ENCODE data around the gene PLXNB3. TPM values are rescaled to one million over a fixed set of nuclear protein-coding genes. Genes with fewer than 3 reads are reported as not detected.

PLXNB3 gene
- total and polyA plus RNA-seq, 4 donors: 0.11 to 0.69 (median 0.46) TPM

DNA sequence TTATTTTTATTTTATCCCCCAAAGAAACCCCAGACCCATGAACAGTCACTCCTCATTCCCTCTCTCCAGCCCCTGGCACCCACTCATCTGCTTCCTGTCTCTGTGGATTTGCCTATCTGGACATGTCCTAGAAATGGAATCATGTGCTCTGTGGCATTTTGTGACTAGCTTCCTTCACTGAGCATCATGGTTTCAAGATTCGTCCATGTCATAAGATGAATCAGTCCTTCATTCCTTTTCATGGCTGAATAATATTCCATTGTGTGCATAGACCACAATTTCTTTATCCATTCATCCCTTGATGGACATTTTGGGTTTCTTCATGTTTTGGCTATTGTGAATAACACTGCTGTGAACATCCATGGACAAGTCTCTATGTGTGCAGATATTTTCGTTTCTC, 29.2 kb upstream of the PLXNB3 start:
- Histone ChIP-seq H3K36me3 (ENCODE audit: control insufficient read depth in 4 of 4, insufficient read depth in 3 of 4, low read depth in 1 of 4, low read length in 3 of 4) (peaks cover 0 to 8% (median 0%) of the 10 kb centered on the region in 4 donors), H3K27ac (ENCODE audit: low read depth in 1 of 2, low read length in 2 of 2) (no peak overlapping the region), H3K4me1 (ENCODE audit: control insufficient read depth in 4 of 4, insufficient read depth in 4 of 4, low read length in 3 of 4) (peaks cover 0 to 8% (median 4%) of the 10 kb centered on the region in 4 donors), H3K27me3 (ENCODE audit: control insufficient read depth in 4 of 4, insufficient read depth in 4 of 4, low read length in 3 of 4) (no peaks in the 10 kb centered on the region), H3K4me3 (ENCODE audit: low read depth in 1 of 3, low read length in 3 of 3) (no peak overlapping the region), H3K9ac (ENCODE audit: low read depth in 1 of 2, low read length in 2 of 2) (no peak overlapping the region), H3K9me3 (ENCODE audit: control insufficient read depth in 4 of 4, low read length in 3 of 4) (no peaks in the 10 kb centered on the region)
- 94% methylated on average over 2 of the region's 2 CpGs for WGBS
- TF ChIP-seq FOXA2 (IDR thresholded peaks at IDR 0.05) (no peak), GABPA (IDR thresholded peaks at IDR 0.05 in 1 of 2, conservative IDR thresholded peaks at IDR 0.05 in 1 of 2) (no peak), YY1 (IDR thresholded peaks at IDR 0.05) (no peak), RAD21 (IDR thresholded peaks at IDR 0.05) (no peak), FOXA1 (IDR thresholded peaks at IDR 0.05) (no peak), TAF1 (conservative IDR thresholded peaks at IDR 0.05) (no peak)
- TF ChIP-seq, protein P1, sequence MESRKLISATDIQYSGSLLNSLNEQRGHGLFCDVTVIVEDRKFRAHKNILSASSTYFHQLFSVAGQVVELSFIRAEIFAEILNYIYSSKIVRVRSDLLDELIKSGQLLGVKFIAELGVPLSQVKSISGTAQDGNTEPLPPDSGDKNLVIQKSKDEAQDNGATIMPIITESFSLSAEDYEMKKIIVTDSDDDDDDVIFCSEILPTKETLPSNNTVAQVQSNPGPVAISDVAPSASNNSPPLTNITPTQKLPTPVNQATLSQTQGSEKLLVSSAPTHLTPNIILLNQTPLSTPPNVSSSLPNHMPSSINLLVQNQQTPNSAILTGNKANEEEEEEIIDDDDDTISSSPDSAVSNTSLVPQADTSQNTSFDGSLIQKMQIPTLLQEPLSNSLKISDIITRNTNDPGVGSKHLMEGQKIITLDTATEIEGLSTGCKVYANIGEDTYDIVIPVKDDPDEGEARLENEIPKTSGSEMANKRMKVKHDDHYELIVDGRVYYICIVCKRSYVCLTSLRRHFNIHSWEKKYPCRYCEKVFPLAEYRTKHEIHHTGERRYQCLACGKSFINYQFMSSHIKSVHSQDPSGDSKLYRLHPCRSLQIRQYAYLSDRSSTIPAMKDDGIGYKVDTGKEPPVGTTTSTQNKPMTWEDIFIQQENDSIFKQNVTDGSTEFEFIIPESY (IDR thresholded peaks at IDR 0.05): no peak
- DNase-seq (ENCODE audit: low spot score): no peak

DNA sequence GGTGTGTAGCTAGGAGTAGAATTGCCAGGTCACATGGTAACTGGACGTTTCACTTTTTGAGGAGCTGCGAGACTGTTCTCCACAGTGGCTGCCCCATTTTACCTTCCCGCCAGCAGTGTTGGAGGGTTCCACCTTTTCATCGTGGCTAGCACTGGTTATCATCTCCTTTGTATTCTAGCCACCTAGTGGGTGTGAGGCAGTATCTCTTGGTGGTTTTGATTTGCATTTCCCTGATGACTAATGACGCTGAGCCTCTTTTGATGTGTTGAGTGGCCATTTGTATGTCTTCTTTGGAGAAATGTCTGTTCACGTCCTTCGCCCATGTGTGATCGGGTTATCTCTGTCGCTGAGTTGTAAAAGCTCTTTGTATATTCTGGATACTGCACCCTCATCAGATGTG, 28.8 kb upstream of the PLXNB3 start:
- 89% methylated on average over 9 of the region's 9 CpGs for WGBS
- Histone ChIP-seq H3K27ac (ENCODE audit: low read depth in 1 of 2, low read length in 2 of 2) (no peak overlapping the region), H3K27me3 (ENCODE audit: control insufficient read depth in 4 of 4, insufficient read depth in 4 of 4, low read length in 3 of 4) (no peaks in the 10 kb centered on the region), H3K9me3 (ENCODE audit: control insufficient read depth in 4 of 4, low read length in 3 of 4) (no peaks in the 10 kb centered on the region), H3K4me3 (ENCODE audit: low read depth in 1 of 3, low read length in 3 of 3) (no peak overlapping the region), H3K4me1 (ENCODE audit: control insufficient read depth in 4 of 4, insufficient read depth in 4 of 4, low read length in 3 of 4) (peaks cover 0 to 8% (median 2%) of the 10 kb centered on the region in 4 donors), H3K9ac (ENCODE audit: low read depth in 1 of 2, low read length in 2 of 2) (no peak overlapping the region), H3K36me3 (ENCODE audit: control insufficient read depth in 4 of 4, insufficient read depth in 3 of 4, low read depth in 1 of 4, low read length in 3 of 4) (peaks cover 0 to 8% (median 1%) of the 10 kb centered on the region in 4 donors)
- TF ChIP-seq RAD21 (IDR thresholded peaks at IDR 0.05): no peak
- TF ChIP-seq FOXA2 (IDR thresholded peaks at IDR 0.05): no peak
- TF ChIP-seq HNF4G (IDR thresholded peaks at IDR 0.05): no peak
- TF ChIP-seq NR2F2 (IDR thresholded peaks at IDR 0.05): no peak
- DNase-seq (ENCODE audit: low spot score): no peak

DNA sequence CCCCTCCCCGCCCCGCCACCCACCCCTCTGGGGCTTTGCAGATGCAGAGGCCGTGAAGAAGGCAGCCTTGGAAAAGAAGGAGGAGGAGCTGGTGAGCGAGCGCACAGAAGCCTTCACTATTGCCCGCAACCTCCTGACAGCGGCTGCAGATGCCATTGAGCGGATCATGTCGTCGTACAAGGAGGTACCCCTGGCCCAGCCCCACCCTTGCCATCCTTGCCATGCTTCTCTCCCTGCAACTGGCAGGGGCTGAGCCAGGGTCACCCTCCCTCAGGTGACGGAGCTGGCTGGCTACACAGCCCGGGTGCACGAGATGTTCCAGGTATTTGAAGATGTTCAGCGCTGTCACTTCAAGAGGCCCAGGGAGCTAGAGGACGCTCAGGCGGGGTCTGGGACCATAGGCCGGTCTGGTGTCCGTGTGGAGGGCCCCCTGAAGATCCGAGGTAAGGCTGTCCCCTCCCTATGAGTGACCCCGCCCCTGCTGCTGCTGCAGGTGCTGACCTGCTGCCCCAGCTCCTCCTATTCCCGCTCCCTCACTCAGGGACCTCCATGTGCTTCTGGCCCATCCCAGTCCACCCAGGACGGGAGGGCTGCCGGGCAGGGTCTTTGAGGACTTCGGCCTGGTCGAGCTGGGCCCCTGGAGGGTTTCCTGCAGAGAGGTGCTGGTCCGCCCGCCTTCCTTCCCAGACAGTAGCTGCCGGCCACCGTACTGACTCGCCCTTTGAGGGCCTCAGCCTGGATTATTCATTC, 27.8 kb upstream of the PLXNB3 start:
- H3K9ac ChIP-seq (ENCODE audit: low read depth in 1 of 2, low read length in 2 of 2): no peak overlapping the region
- DNase-seq (ENCODE audit: low spot score): no peak
- H3K36me3 ChIP-seq (ENCODE audit: control insufficient read depth in 4 of 4, insufficient read depth in 3 of 4, low read depth in 1 of 4, low read length in 3 of 4): peaks cover 0 to 8% (median 1%) of the 10 kb centered on the region in 4 donors
- H3K27ac ChIP-seq (ENCODE audit: low read depth in 1 of 2, low read length in 2 of 2): no peak overlapping the region
- WGBS: 94% methylated on average over 30 of the region's 30 CpGs
- H3K4me3 ChIP-seq (ENCODE audit: low read depth in 1 of 3, low read length in 3 of 3): no peak overlapping the region
- H3K27me3 ChIP-seq (ENCODE audit: control insufficient read depth in 4 of 4, insufficient read depth in 4 of 4, low read length in 3 of 4): no peaks in the 10 kb centered on the region
- H3K9me3 ChIP-seq (ENCODE audit: control insufficient read depth in 4 of 4, low read length in 3 of 4): no peaks in the 10 kb centered on the region
- H3K4me1 ChIP-seq (ENCODE audit: control insufficient read depth in 4 of 4, insufficient read depth in 4 of 4, low read length in 3 of 4): peaks cover 0 to 4% (median under 1%) of the 10 kb centered on the region in 4 donors
- TF ChIP-seq GABPA (IDR thresholded peaks at IDR 0.05 in 1 of 2, conservative IDR thresholded peaks at IDR 0.05 in 1 of 2) (no peak), EGR1 (IDR thresholded peaks at IDR 0.05; ENCODE audit: low read depth in 2 of 2) (no peak), YY1 (IDR thresholded peaks at IDR 0.05) (no peak), FOXA2 (IDR thresholded peaks at IDR 0.05) (no peak), JUND (IDR thresholded peaks at IDR 0.05) (no peak), SP1 (IDR thresholded peaks at IDR 0.05) (no peak), HNF4G (IDR thresholded peaks at IDR 0.05) (no peak), RAD21 (IDR thresholded peaks at IDR 0.05) (no peak), RXRA (IDR thresholded peaks at IDR 0.05) (no peak), TAF1 (conservative IDR thresholded peaks at IDR 0.05) (no peak), FOXA1 (IDR thresholded peaks at IDR 0.05) (no peak)
- TF ChIP-seq, protein P2, sequence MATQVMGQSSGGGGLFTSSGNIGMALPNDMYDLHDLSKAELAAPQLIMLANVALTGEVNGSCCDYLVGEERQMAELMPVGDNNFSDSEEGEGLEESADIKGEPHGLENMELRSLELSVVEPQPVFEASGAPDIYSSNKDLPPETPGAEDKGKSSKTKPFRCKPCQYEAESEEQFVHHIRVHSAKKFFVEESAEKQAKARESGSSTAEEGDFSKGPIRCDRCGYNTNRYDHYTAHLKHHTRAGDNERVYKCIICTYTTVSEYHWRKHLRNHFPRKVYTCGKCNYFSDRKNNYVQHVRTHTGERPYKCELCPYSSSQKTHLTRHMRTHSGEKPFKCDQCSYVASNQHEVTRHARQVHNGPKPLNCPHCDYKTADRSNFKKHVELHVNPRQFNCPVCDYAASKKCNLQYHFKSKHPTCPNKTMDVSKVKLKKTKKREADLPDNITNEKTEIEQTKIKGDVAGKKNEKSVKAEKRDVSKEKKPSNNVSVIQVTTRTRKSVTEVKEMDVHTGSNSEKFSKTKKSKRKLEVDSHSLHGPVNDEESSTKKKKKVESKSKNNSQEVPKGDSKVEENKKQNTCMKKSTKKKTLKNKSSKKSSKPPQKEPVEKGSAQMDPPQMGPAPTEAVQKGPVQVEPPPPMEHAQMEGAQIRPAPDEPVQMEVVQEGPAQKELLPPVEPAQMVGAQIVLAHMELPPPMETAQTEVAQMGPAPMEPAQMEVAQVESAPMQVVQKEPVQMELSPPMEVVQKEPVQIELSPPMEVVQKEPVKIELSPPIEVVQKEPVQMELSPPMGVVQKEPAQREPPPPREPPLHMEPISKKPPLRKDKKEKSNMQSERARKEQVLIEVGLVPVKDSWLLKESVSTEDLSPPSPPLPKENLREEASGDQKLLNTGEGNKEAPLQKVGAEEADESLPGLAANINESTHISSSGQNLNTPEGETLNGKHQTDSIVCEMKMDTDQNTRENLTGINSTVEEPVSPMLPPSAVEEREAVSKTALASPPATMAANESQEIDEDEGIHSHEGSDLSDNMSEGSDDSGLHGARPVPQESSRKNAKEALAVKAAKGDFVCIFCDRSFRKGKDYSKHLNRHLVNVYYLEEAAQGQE (IDR thresholded peaks at IDR 0.05): no peak
- TF ChIP-seq, protein P3, sequence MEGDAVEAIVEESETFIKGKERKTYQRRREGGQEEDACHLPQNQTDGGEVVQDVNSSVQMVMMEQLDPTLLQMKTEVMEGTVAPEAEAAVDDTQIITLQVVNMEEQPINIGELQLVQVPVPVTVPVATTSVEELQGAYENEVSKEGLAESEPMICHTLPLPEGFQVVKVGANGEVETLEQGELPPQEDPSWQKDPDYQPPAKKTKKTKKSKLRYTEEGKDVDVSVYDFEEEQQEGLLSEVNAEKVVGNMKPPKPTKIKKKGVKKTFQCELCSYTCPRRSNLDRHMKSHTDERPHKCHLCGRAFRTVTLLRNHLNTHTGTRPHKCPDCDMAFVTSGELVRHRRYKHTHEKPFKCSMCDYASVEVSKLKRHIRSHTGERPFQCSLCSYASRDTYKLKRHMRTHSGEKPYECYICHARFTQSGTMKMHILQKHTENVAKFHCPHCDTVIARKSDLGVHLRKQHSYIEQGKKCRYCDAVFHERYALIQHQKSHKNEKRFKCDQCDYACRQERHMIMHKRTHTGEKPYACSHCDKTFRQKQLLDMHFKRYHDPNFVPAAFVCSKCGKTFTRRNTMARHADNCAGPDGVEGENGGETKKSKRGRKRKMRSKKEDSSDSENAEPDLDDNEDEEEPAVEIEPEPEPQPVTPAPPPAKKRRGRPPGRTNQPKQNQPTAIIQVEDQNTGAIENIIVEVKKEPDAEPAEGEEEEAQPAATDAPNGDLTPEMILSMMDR (IDR thresholded peaks at IDR 0.05; ENCODE audit: low read depth, low read length, missing input control): no peak
- TF ChIP-seq, protein P4, sequence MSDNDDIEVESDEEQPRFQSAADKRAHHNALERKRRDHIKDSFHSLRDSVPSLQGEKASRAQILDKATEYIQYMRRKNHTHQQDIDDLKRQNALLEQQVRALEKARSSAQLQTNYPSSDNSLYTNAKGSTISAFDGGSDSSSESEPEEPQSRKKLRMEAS (IDR thresholded peaks at IDR 0.05): no peak
- TF ChIP-seq, protein P1 (IDR thresholded peaks at IDR 0.05): no peak
